ENCODE results near the gene GADL1.
A peak's percentile ranks its signal among the peaks of the same experiment; 100 is the strongest.

Gene GADL1

DNA sequence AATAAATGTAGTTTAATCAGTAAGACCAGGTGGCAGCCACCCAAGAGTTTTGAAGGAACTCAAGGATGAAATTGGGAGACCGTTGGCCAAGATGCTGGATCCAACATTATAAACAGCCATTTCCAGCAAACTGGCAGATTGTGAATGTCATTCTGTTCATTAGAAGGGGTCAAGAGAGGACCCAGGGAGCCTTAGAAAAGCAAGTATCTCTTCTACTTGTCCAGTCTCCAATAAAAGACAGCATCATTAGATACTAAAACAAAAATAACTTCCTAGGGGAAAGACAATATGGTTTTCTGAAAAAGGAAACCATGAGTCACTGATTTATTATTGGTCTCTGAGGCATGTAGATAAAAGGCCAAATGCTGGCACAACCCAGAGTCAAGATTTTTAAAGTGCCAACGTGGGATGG lies 67.9 kb downstream of the GADL1 start:
- no peaks in the 10 kb centered on the region for H3K36me3 ChIP-seq (ENCODE audit: control insufficient read depth in 5 of 5, insufficient read depth in 5 of 5, low read length in 5 of 5)
- peaks cover 0 to 3% (median 0%) of the 10 kb centered on the region in 5 donors for H3K4me1 ChIP-seq (ENCODE audit: control insufficient read depth in 5 of 5, insufficient read depth in 5 of 5, low read length in 5 of 5)
- no peak overlapping the region for H3K9ac ChIP-seq (ENCODE audit: low read length in 5 of 5)
- H3K27me3 ChIP-seq (ENCODE audit: control insufficient read depth in 5 of 5, insufficient read depth in 4 of 5, low read length in 5 of 5): no peaks in the 10 kb centered on the region
- H3K27ac ChIP-seq (ENCODE audit: low read depth, low read length): no peak overlapping the region
- no peaks in the 10 kb centered on the region for H3K9me3 ChIP-seq (ENCODE audit: control insufficient read depth in 5 of 5, low read length in 5 of 5)
- H3K4me3 ChIP-seq (ENCODE audit: low read depth in 1 of 5, low read length in 5 of 5): no peak overlapping the region

DNA sequence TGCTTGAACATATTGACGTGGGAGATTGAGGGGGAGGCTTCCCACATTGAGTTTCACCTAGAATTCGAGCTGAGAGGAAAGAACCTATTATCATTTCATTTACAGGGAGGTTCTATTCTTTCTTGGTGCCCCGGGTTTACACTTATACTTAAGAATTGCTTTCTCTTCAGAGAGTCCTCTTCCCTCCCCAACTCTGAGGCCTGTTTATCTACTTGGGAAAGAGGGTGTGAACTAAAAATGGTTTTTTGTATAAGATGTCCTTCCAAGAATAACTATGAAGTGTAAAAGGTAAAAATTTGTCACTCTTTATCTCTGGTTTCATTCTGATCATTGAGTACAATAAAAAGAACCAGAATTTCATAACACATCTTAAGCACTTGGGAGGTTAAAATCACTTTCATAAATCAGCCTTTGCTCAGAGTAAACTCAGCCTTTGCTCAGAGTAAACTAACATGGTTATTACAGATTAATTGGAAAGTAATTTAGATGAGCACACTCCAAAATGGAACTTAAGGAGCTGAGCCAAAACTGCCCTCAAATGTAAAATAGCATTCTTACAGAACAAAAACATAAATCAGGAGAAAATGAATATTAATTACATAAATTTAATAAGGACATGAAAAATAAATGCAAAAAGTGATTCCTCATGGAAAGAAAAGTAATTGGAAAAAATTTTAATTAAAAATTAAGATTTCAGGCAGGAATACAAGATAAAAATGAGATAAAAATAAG lies 75.2 kb downstream of the GADL1 start:
- Histone ChIP-seq H3K27ac (ENCODE audit: low read depth, low read length) (no peak overlapping the region), H3K9me3 (ENCODE audit: control insufficient read depth in 5 of 5, low read length in 5 of 5) (no peaks in the 10 kb centered on the region), H3K4me1 (ENCODE audit: control insufficient read depth in 5 of 5, insufficient read depth in 5 of 5, low read length in 5 of 5) (no peaks in the 10 kb centered on the region), H3K4me3 (ENCODE audit: low read depth in 1 of 5, low read length in 5 of 5) (no peak overlapping the region), H3K36me3 (ENCODE audit: control insufficient read depth in 5 of 5, insufficient read depth in 5 of 5, low read length in 5 of 5) (no peaks in the 10 kb centered on the region), H3K27me3 (ENCODE audit: control insufficient read depth in 5 of 5, insufficient read depth in 4 of 5, low read length in 5 of 5) (no peaks in the 10 kb centered on the region), H3K9ac (ENCODE audit: low read length in 5 of 5) (no peak overlapping the region)

DNA sequence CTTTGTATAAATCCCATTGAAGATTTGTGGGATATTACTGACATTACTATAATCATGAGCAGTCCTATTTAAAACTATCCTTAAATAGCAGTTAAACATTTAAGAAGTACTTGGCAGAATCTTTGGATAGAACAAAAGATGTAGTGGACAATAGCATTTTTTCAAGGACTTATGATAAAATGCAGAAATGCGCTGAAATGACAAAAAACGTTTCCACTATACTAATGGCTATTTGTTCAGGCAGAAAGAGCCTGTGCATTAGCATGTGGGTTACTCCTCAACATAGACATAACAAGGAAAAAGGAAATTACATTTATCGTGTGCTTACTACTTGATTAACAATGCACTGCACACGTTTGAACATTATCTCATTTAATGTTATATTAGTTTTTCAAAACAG lies 80.7 kb downstream of the GADL1 start:
- H3K27me3 ChIP-seq (ENCODE audit: control insufficient read depth in 5 of 5, insufficient read depth in 4 of 5, low read length in 5 of 5): no peaks in the 10 kb centered on the region
- no peak overlapping the region for H3K9ac ChIP-seq (ENCODE audit: low read length in 5 of 5)
- no peak overlapping the region for H3K4me3 ChIP-seq (ENCODE audit: low read depth in 1 of 5, low read length in 5 of 5)
- H3K9me3 ChIP-seq (ENCODE audit: control insufficient read depth in 5 of 5, low read length in 5 of 5): no peaks in the 10 kb centered on the region
- H3K36me3 ChIP-seq (ENCODE audit: control insufficient read depth in 5 of 5, insufficient read depth in 5 of 5, low read length in 5 of 5): no peaks in the 10 kb centered on the region
- H3K4me1 ChIP-seq (ENCODE audit: control insufficient read depth in 5 of 5, insufficient read depth in 5 of 5, low read length in 5 of 5): peaks cover 0 to 10% (median 3%) of the 10 kb centered on the region in 5 donors
- no peak overlapping the region for H3K27ac ChIP-seq (ENCODE audit: low read depth, low read length)

DNA sequence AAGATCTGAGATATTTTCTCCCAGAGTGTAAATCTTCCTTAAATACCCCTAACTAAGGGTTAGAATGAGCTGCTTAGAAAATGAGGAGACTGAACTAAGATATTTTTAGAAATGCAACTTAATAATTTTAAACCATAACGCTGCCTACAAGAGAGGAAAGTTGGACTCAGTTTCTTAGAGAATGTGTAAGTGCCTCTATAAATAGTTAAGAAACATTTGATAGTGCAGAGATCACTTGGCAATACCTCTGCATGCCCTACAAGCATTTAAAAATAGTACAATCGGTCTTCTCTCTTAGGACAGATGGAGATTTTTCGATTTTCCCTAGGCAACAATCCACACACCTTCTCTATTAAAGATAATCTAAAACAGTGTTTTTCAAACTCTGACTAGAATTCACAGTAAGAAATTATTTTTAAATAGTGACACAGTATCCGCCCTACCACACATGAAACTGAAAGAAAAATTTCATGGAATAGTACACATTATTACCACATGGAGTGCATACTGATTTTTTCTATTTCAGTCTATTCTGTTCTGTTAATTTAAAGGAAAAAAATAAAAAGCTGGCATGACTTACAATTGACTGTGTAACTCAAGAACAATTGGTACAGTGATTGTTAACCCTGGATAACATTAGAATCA lies 83.2 kb downstream of the GADL1 start:
- H3K9ac ChIP-seq (ENCODE audit: low read length in 5 of 5): peak overlapping the region in 1 of 5 donors; percentile 50
- no peak overlapping the region for H3K27ac ChIP-seq (ENCODE audit: low read depth, low read length)
- peak overlapping the region in 1 of 5 donors; percentile 3 for H3K4me3 ChIP-seq (ENCODE audit: low read depth in 1 of 5, low read length in 5 of 5)
- no peaks in the 10 kb centered on the region for H3K27me3 ChIP-seq (ENCODE audit: control insufficient read depth in 5 of 5, insufficient read depth in 4 of 5, low read length in 5 of 5)
- no peaks in the 10 kb centered on the region for H3K9me3 ChIP-seq (ENCODE audit: control insufficient read depth in 5 of 5, low read length in 5 of 5)
- H3K36me3 ChIP-seq (ENCODE audit: control insufficient read depth in 5 of 5, insufficient read depth in 5 of 5, low read length in 5 of 5): no peaks in the 10 kb centered on the region
- H3K4me1 ChIP-seq (ENCODE audit: control insufficient read depth in 5 of 5, insufficient read depth in 5 of 5, low read length in 5 of 5): peaks cover 0 to 10% (median 3%) of the 10 kb centered on the region in 5 donors

DNA sequence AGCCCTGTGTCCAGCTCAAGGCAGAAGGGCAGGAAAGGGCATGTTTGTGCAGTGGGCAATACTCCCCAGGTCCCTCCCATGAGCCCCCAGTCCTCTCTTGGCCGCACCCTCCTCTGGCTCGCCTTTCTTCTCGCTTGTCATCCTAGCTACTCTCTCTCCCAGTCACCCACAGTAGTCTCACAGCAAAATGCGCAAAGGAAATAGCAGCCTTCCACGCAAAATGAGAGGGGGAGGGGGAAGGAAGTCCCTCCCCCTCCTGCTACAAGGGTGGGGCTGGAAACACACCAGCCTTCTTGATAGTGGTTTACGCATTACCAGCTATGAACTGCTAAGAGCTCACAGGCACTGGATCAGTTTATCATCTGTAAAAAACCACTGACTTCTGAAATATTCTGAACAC lies 83.8 kb downstream of the GADL1 start:
- no peak overlapping the region for H3K27ac ChIP-seq (ENCODE audit: low read depth, low read length)

DNA sequence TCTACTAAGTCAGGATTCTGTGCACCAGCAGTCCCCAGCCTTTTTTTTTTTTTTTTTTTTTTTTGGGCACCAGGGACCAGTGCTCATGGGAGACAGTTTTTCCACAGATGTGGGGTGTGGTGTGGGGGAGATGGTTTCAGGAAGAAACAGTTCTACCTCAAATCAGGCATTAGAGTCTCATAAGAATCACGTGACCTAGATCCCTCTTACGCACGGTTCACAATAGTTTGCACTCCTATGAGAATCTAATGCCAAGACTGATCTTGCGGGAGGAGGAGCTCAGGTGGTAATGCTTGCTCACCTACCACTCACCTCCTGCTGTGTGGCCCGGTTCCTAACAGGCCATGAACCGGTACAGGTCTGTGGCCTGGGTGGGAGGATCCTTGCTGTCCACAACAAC lies 88.8 kb downstream of the GADL1 start:
- no peaks in the 10 kb centered on the region for H3K27me3 ChIP-seq (ENCODE audit: control insufficient read depth in 5 of 5, insufficient read depth in 4 of 5, low read length in 5 of 5)
- H3K9me3 ChIP-seq (ENCODE audit: control insufficient read depth in 5 of 5, low read length in 5 of 5): no peaks in the 10 kb centered on the region
- no peaks in the 10 kb centered on the region for H3K36me3 ChIP-seq (ENCODE audit: control insufficient read depth in 5 of 5, insufficient read depth in 5 of 5, low read length in 5 of 5)
- H3K4me3 ChIP-seq (ENCODE audit: low read depth in 1 of 5, low read length in 5 of 5): no peak overlapping the region
- H3K27ac ChIP-seq (ENCODE audit: low read depth, low read length): no peak overlapping the region
- peaks cover 0 to 4% (median 0%) of the 10 kb centered on the region in 5 donors for H3K4me1 ChIP-seq (ENCODE audit: control insufficient read depth in 5 of 5, insufficient read depth in 5 of 5, low read length in 5 of 5)
- no peak overlapping the region for H3K9ac ChIP-seq (ENCODE audit: low read length in 5 of 5)

More for the DNA sequence above, 83.8 kb downstream of the GADL1 start:
- Histone ChIP-seq H3K9ac (ENCODE audit: low read length in 5 of 5) (peak overlapping the region in 1 of 5 donors; percentile 50), H3K4me1 (ENCODE audit: control insufficient read depth in 5 of 5, insufficient read depth in 5 of 5, low read length in 5 of 5) (peaks cover 0 to 10% (median 3%) of the 10 kb centered on the region in 5 donors), H3K4me3 (ENCODE audit: low read depth in 1 of 5, low read length in 5 of 5) (peak overlapping the region in 3 of 5 donors; percentile 3 to 41 (median 5)), H3K9me3 (ENCODE audit: control insufficient read depth in 5 of 5, low read length in 5 of 5) (no peaks in the 10 kb centered on the region), H3K27me3 (ENCODE audit: control insufficient read depth in 5 of 5, insufficient read depth in 4 of 5, low read length in 5 of 5) (no peaks in the 10 kb centered on the region), H3K36me3 (ENCODE audit: control insufficient read depth in 5 of 5, insufficient read depth in 5 of 5, low read length in 5 of 5) (no peaks in the 10 kb centered on the region)

DNA sequence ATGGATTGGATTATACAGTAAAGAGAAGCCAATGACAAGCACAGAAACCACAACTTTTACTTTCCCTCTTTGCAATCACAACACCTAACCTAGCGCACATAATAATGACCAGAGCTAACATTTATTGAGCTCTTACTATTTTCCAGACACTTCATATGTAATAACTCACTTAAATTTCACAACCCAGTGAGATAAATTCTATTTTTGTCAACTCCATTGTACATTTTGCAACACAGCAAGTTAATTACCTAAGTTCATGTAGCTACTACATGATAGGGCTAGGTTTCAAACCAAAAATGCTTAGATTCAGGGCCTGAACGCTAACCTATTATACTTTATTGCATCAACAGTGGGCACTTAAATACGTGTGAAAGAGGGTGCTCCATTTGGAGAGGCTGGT lies 89.5 kb downstream of the GADL1 start:
- no peaks in the 10 kb centered on the region for H3K9me3 ChIP-seq (ENCODE audit: control insufficient read depth in 5 of 5, low read length in 5 of 5)
- H3K4me3 ChIP-seq (ENCODE audit: low read depth in 1 of 5, low read length in 5 of 5): no peak overlapping the region
- H3K36me3 ChIP-seq (ENCODE audit: control insufficient read depth in 5 of 5, insufficient read depth in 5 of 5, low read length in 5 of 5): no peaks in the 10 kb centered on the region
- H3K27ac ChIP-seq (ENCODE audit: low read depth, low read length): no peak overlapping the region
- H3K4me1 ChIP-seq (ENCODE audit: control insufficient read depth in 5 of 5, insufficient read depth in 5 of 5, low read length in 5 of 5): no peaks in the 10 kb centered on the region
- no peaks in the 10 kb centered on the region for H3K27me3 ChIP-seq (ENCODE audit: control insufficient read depth in 5 of 5, insufficient read depth in 4 of 5, low read length in 5 of 5)
- no peak overlapping the region for H3K9ac ChIP-seq (ENCODE audit: low read length in 5 of 5)

DNA sequence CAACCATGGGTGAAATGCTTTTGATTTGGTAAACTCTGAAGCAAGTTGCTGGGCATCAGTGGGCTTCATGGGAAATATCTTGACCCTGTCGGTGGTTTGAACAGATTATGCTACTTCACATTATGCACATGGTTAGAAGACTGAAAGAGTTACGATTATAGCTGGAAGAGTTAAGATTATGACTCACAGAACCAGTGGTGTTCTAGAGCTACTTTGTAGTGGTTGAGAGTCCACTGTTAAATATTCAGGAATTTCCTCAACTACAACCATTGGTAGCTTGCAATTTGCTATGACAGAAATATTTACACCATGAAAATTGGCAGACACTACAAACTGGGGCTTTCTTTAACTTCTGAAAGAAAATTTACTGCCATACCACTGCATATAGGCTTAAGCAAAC lies 99.3 kb downstream of the GADL1 start:
- Histone ChIP-seq H3K4me1 (ENCODE audit: control insufficient read depth in 5 of 5, insufficient read depth in 5 of 5, low read length in 5 of 5) (no peaks in the 10 kb centered on the region), H3K27me3 (ENCODE audit: control insufficient read depth in 5 of 5, insufficient read depth in 4 of 5, low read length in 5 of 5) (no peaks in the 10 kb centered on the region), H3K9ac (ENCODE audit: low read length in 5 of 5) (no peak overlapping the region), H3K9me3 (ENCODE audit: control insufficient read depth in 5 of 5, low read length in 5 of 5) (no peaks in the 10 kb centered on the region), H3K36me3 (ENCODE audit: control insufficient read depth in 5 of 5, insufficient read depth in 5 of 5, low read length in 5 of 5) (no peaks in the 10 kb centered on the region), H3K27ac (ENCODE audit: low read depth, low read length) (no peak overlapping the region), H3K4me3 (ENCODE audit: low read depth in 1 of 5, low read length in 5 of 5) (no peak overlapping the region)

DNA sequence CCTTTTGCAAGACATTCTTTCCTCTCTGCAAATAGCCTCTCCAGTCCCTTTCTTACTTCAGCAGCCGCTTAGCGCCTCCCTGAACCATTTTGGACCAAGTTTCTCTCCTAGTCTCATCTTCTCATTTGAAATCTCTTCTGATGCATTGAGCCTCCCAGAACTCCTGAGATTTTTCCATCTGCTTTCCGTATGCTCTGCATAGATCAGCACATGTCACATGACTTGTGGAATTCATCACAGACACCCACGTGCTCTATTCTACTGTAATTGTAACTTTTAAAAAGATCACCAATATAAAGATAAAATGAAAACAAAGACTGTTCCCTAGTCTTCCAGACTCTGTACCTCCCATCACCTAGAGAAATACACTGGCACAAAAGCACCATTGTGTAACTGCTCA lies 100.7 kb downstream of the GADL1 start:
- no peak overlapping the region for H3K27ac ChIP-seq (ENCODE audit: low read depth, low read length)
- no peaks in the 10 kb centered on the region for H3K9me3 ChIP-seq (ENCODE audit: control insufficient read depth in 5 of 5, low read length in 5 of 5)
- no peaks in the 10 kb centered on the region for H3K4me1 ChIP-seq (ENCODE audit: control insufficient read depth in 5 of 5, insufficient read depth in 5 of 5, low read length in 5 of 5)
- no peak overlapping the region for H3K9ac ChIP-seq (ENCODE audit: low read length in 5 of 5)
- H3K4me3 ChIP-seq (ENCODE audit: low read depth in 1 of 5, low read length in 5 of 5): no peak overlapping the region
- no peaks in the 10 kb centered on the region for H3K36me3 ChIP-seq (ENCODE audit: control insufficient read depth in 5 of 5, insufficient read depth in 5 of 5, low read length in 5 of 5)
- H3K27me3 ChIP-seq (ENCODE audit: control insufficient read depth in 5 of 5, insufficient read depth in 4 of 5, low read length in 5 of 5): no peaks in the 10 kb centered on the region

DNA sequence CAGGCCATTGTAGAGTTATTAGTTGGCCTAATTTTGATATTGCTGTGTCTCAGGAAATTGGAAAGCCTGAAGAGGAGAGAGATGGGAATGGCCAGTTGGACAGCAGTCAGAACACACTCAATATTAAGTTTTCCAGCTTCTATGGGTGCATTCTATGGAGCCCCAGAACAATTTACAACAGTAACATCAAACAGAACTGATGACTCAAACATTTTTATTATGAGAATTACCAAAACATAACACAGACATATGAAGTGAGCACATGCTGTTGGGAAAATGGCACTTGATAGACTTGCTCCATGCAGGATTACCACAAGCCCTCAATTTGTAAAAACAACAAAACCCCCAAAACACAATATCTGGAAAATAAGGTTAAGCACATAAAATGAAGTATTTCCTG lies 104.3 kb downstream of the GADL1 start:
- Histone ChIP-seq H3K9ac (ENCODE audit: low read length in 5 of 5) (no peak overlapping the region), H3K4me1 (ENCODE audit: control insufficient read depth in 5 of 5, insufficient read depth in 5 of 5, low read length in 5 of 5) (no peaks in the 10 kb centered on the region), H3K4me3 (ENCODE audit: low read depth in 1 of 5, low read length in 5 of 5) (no peak overlapping the region), H3K9me3 (ENCODE audit: control insufficient read depth in 5 of 5, low read length in 5 of 5) (no peaks in the 10 kb centered on the region), H3K27ac (ENCODE audit: low read depth, low read length) (no peak overlapping the region), H3K27me3 (ENCODE audit: control insufficient read depth in 5 of 5, insufficient read depth in 4 of 5, low read length in 5 of 5) (no peaks in the 10 kb centered on the region), H3K36me3 (ENCODE audit: control insufficient read depth in 5 of 5, insufficient read depth in 5 of 5, low read length in 5 of 5) (no peaks in the 10 kb centered on the region)
